Activated CD8-positive, alpha-beta memory T cell treated with anti-CD3 and anti-CD28 coated beads for 36 hours (primary cell): Measurements from ENCODE around the gene PCNX2. TPM values are rescaled to one million over a fixed set of nuclear protein-coding genes. Genes with fewer than 3 reads are reported as not detected.

ENCODE experiments used
- CTCF ChIA-PET: fragments of 350-600 bp; sonication (Branson Sonifier 250); formaldehyde crosslinking; loops from one replicate; lab custom pipeline; 2021; ENCODE audit warnings: antibody characterized with exemption; lab: Charles Lee
- POLR2A ChIA-PET: fragments of 350-600 bp; sonication (Branson Sonifier 250); formaldehyde crosslinking; loops from one replicate; lab custom pipeline; 2021; ENCODE audit warnings: antibody characterized with exemption; lab: Charles Lee
- total RNA-seq, 2 experiments: library from RNA; stranded (reverse); gene quantifications; one replicate each; pipeline ENCODE4 v1.2.3, GENCODE V29; 2021

PCNX2 gene
- total RNA-seq, 2 experiments from 2014 or later = 18.7 to 20.2 TPM

GRCh38 chr1:232985882-232986526 lies 309.5 kb downstream of the PCNX2 start:
- ChIA-PET CTCF (no interaction called here), POLR2A (no interaction called here)

DNA sequence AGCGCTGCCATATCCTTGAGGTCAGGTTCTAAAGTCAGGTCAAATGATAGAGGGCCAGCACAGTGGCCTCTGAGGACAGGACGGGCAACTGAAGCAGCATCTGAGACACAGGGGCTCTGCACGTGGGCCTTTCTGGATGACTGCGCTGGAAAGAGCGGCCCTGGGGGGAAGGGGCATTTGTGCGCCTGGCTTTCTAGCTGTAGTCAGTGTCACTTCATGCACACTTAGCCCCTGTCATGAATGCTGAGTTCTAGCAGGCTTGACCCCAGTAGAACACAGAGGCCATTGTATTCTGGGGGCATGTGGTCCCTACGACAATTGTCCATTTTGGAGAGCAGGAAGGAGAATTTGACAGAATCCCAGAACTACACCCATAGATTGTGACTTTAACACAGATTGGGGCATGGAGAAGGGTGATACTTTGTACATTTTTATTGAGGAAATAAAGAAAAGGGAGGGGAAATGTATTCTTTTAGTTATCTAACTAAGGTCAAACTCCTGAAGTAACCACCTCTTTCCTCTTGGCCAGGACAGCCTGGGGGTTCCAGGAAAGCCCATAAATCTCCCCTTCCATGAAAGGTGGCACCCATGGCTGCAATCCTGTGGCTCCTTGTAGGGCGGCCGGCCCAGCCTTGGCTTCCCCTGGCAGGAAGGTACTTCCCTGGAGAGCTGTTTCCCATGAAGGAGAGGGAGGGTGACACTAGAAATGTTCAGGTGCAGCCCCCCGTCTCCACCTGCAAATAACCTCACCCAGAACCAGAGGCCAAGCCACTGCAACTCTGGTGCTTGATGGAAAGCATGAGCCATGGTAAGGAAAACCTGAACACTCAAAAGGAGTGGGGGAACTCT lies 310.7 kb downstream of the PCNX2 start:
- ChIA-PET CTCF (no interaction called here), POLR2A (no interaction called here)

- CTCF ChIA-PET = no interaction called here
These were observed 311.5 kb downstream of the PCNX2 start for GRCh38 chr1:232983817-232984567.

GRCh38 chr1:232983375-232983774 lies 312.1 kb downstream of the PCNX2 start:
- CTCF ChIA-PET = no interaction called here
- POLR2A ChIA-PET = interaction anchor here (0.5 kb wide), 1 partner anchor 33 kb away, joined by 5 read pairs; no protein-coding TSS in a partner anchor

More at GRCh38 chr1:232983817-232984567, 311.5 kb downstream of the PCNX2 start:
- POLR2A ChIA-PET = interaction anchor here (0.5 kb wide), 1 partner anchor 33 kb away, joined by 5 read pairs; no protein-coding TSS in a partner anchor

- ChIA-PET POLR2A (no interaction called here), CTCF (no interaction called here)
These were observed 313.1 kb downstream of the PCNX2 start for GRCh38 chr1:232982238-232982944.

- POLR2A ChIA-PET = interaction anchor here (0.6 kb wide), 1 partner anchor 30 kb away, joined by 6 read pairs; no protein-coding TSS in a partner anchor
- CTCF ChIA-PET = no interaction called here
These were observed 314.5 kb downstream of the PCNX2 start for GRCh38 chr1:232980986-232981560.

DNA sequence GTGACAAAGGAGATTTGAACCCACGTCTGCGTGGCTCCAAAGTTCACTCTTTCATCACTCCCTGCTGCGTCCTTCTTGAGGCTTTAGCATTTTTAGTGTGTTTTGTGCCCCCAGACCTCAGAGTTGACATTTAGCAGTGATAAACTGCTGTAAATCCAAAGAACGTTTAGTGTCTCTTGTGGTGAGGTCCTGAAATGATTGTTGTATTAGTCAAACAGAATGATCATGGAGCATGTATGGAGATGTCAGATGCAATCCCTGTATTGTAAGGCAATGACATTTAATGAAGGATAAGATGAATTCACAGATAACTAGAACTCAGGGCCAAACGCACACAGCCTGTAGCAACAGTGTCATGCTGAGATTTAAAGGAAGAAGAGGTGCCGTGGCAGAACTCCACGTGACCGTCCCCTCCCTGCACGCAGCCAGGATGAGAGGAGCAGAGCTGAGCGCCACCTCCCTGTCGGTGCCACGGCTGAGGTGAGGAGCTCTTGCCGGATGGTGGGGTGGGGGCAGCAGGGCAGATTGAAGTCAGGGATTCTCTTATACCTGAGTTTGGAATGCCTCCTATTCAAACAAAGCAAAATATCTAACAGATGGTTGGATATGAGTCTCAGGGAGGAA lies 315.1 kb downstream of the PCNX2 start:
- POLR2A ChIA-PET = no interaction called here
- CTCF ChIA-PET = no interaction called here

- POLR2A ChIA-PET = no interaction called here
- CTCF ChIA-PET = interaction anchor here (1.1 kb wide), 1 partner anchor 31 kb away, joined by 3 read pairs; no protein-coding TSS in a partner anchor
These were observed 316.0 kb downstream of the PCNX2 start for GRCh38 chr1:232979558-232979957.

DNA sequence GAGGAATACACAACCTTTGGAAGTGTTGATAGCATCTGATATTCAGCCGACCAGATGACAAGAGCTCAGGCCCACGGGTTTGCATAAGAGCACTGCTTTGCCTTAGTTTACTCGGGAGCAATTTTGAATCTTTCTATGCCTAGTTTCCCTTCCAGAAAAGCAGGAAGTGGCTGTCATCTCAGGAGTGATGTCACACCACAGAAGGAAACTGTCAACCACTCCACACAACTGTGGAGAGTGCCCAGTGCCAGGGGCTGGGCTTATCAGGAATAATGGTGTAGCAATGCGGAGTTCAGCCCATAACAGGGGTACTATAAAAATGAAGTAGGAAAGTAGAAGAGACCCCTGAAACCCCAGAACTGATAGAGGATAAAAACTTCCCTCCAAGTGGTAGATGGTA lies 316.7 kb downstream of the PCNX2 start:
- POLR2A ChIA-PET = no interaction called here
- CTCF ChIA-PET = interaction anchor here (1.1 kb wide), 1 partner anchor 30 kb away, joined by 3 read pairs; no protein-coding TSS in a partner anchor

DNA sequence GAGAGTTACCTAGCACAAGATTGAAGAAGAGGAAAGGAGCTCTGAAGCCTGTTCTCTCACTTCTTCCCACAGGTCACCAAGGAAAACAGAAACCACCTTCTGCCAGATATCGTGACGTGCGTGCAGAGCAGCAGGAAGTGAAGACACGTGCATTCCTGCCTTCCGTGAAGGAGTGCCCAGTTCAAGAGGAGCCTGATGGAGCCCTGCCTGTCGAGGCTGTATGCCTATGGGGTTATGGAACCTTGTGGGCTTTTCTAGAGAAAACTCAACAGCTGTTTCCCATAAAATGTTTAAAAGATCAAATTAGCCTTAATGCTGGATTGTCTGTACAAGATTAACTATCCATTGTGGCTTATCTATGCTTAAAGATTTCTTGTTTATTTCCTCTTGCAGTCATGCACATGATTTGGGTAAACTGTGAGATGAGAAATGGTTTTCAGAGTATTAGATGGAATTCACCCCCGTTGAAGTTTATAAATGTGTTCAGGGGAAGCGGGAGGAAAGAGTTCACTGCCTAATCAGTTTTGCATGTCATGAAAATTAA lies 317.4 kb downstream of the PCNX2 start:
- POLR2A ChIA-PET = no interaction called here
- CTCF ChIA-PET = no interaction called here

DNA sequence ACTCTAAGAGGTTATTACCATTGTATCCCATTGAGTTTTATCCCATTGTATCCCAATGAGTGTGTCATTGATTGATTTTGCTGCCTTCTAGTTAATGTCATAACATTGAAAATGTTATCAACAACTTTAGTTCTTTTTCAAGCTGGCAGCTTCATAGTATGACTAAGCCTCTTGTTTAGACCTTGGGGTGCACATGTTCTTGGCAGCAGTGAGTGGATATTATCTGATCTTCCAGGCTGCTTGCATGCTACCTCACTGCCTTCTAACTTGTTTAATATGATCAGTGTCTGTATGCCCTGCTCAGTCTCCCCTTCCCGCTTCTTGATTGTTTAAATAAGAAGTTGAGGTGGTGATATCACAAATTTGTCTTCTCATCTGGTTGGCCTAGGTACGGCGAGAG lies 320.6 kb downstream of the PCNX2 start:
- CTCF ChIA-PET = interaction anchor here (1.0 kb wide), 1 partner anchor 22 kb away, joined by 3 read pairs; no protein-coding TSS in a partner anchor
- POLR2A ChIA-PET = no interaction called here

DNA sequence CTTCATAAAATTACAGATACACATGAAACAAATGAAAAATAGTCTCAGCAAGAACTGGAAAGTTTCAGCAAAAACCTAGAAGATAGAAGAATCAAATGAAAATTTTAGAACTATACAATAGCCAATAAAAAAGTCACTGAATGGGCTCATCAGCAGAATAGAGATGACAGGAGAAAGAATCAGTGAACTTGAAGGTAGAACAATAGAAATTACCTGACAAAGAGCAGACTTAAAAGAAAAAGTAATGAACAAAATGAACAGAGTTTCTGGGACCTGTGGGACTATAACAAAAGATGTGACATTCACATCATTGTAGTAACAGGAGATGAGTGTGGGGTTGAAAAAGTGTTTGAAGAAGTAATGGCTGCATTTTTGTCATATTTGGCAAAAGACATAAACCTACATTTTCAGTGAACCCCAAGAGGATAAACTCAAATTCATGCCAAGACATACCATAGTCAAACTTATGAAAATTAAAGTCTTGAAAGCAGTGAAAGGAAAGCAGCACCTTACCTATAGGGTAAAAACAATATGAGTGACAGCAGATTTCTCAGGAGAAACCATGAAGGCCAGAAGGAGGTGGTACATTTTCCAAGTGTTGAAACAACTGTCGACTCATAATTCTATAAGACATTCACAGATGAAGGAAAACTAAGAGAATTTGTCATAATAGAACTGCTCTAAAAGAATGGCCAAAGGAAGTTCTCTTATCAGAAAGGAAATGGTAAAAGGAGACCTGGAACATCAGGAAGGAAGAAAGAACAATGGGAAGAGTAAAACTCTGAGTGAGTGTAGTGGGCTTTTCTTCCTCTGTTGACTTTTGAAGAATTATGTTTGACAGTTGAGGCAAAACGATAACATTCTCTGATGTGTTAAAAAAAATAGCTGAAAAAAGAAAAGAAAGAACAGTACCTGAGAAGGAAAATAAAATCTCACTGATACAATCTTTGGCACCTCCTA lies 321.6 kb downstream of the PCNX2 start:
- ChIA-PET CTCF (interaction anchor here (1.0 kb wide), 1 partner anchor 21 kb away, joined by 3 read pairs; no protein-coding TSS in a partner anchor), POLR2A (no interaction called here)

DNA sequence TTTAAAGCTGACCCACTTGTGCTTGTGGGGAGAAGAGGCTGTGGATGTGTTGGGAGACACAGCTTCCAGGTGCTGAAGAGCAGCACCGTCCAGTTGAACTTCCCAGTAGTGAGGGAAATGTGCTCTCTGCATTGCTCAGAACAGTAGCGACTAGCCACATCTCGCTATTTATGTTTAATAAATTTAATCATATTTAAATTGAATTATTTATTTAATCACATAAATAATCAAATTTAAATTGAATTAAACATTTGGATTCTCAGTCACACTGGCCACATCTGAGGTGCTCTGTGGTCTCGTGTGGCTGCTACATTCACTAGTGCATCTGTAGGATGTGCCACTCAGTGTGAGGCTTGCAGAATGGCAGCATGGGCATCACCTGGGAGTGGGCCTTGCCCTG lies 325.0 kb downstream of the PCNX2 start:
- POLR2A ChIA-PET = no interaction called here
- CTCF ChIA-PET = no interaction called here

DNA sequence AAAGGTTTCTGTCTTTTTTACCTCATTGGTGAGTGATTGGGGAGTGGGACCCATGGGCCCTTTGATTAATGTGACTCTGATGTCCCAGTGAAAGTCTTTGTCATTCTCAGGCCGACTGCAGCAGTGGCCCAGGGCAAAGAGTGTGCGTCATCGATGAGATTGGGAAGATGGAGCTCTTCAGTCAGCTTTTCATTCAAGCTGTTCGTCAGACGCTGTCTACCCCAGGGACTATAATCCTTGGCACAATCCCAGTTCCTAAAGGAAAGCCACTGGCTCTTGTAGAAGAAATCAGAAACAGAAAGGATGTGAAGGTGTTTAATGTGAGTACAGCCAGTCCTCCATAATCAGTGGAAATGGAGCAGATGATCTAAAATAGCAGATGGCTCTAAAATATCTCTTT lies 325.7 kb downstream of the PCNX2 start:
- ChIA-PET CTCF (no interaction called here), POLR2A (no interaction called here)

GRCh38 chr1:232968965-232969364 lies 326.6 kb downstream of the PCNX2 start:
- ChIA-PET POLR2A (no interaction called here), CTCF (no interaction called here)

- CTCF ChIA-PET = no interaction called here
- POLR2A ChIA-PET = no interaction called here
These were observed 327.1 kb downstream of the PCNX2 start for GRCh38 chr1:232968391-232968790.

DNA sequence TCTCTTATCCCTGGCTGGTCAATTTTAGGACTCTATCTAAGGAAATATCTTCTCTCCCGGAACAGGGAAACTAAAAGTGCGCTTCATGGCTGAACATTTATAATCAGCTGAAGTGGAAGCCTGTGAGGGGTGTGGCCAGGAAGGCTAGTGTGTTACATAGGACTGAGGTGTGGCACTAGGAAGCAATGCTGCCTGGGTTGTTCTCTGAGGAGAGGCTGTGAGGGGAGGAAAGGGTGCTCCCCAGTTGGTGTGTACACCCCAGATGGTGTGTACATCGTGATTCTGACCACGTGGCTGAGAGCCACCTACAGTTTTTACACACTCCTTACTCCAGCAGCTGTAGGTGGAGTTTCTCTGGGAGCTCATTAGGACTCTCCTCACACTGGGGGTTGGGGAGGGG lies 328.9 kb downstream of the PCNX2 start:
- ChIA-PET CTCF (no interaction called here), POLR2A (no interaction called here)
